Transverse colon (tissue), 3 donors: ENCODE measurements around the gene SPHK1.

Source experiments
- POLR2A ChIP-seq: fragments of 450-650 bp; IDR thresholded peaks from one replicate; pipeline ENCODE4 v1.6.1; 2016; ENCODE audit warnings: antibody characterized with exemption, mild to moderate bottlenecking, moderate library complexity
- POLR2AphosphoS5 ChIP-seq, 3 donors: sonication (generic); formaldehyde crosslinking; IDR thresholded peaks; one replicate each; pipeline ENCODE4 v1.6.1; 2016; ENCODE audit warnings: antibody characterized with exemption in 3 of 3

DNA sequence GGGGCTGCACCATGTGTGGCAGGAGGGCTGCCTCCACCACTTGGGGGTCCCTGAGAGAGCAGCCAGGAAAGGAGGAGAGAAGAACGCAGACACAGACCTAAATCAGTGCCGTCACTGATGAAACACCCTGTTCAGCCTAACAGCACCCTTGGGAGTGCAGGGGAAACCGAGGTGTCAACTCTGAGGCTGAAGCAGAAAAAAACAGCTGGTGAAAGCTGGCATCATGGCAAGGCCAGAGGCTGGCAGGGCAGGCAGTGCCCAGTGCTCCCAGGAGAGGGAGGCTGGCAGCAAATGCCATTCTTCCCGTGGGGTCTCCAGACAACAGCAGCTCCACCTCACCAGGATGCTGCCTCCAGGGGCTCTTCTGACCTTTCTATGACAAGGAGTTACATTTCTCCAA, 23.1 kb downstream of the SPHK1 start:
- TF ChIP-seq POLR2AphosphoS5 (IDR thresholded peaks at IDR 0.05) (no peak), POLR2A (no peak)
